HG03378 (cell line): ENCODE measurements around the gene EIF3F.

ENCODE experiments used
- ATAC-seq: cut with Tn5 transposase; IDR thresholded peaks from one replicate; pipeline ENCODE4 v1.9.1; 2021; ENCODE audit warnings: mild to moderate bottlenecking, moderate library complexity; ENCODE audit not compliant: unreplicated experiment

The EIF3F gene

GRCh38 chr11:7987560-7987883, 385 bp downstream of the EIF3F start:
- ATAC-seq = peak; percentile 1

GRCh38 chr11:7994581-7995278, 7.6 kb downstream of the EIF3F start:
- no peak for ATAC-seq

- ATAC-seq = no peak
Observed at GRCh38 chr11:7999795-8000194, 12.7 kb downstream of the EIF3F start.

GRCh38 chr11:8000390-8000789, 13.3 kb downstream of the EIF3F start:
- no peak for ATAC-seq

GRCh38 chr11:8002676-8003075, 15.5 kb downstream of the EIF3F start:
- ATAC-seq = no peak

- no peak for ATAC-seq
Observed at GRCh38 chr11:8003187-8003586, 16.1 kb downstream of the EIF3F start.

GRCh38 chr11:8004008-8004407, 16.9 kb downstream of the EIF3F start:
- no peak for ATAC-seq

GRCh38 chr11:8005556-8005955, 18.4 kb downstream of the EIF3F start:
- ATAC-seq = no peak

- ATAC-seq = peak; percentile 62
Observed at GRCh38 chr11:8006349-8006977, 19.3 kb downstream of the EIF3F start.

GRCh38 chr11:8008212-8008611, 21.1 kb downstream of the EIF3F start:
- no peak for ATAC-seq

- no peak for ATAC-seq
Observed at GRCh38 chr11:8009856-8010255, 22.7 kb downstream of the EIF3F start.

- ATAC-seq = no peak
Observed at GRCh38 chr11:8011371-8011770, 24.2 kb downstream of the EIF3F start.

- no peak for ATAC-seq
Observed at GRCh38 chr11:8011981-8012444, 24.9 kb downstream of the EIF3F start.

GRCh38 chr11:8013833-8014232, 26.7 kb downstream of the EIF3F start:
- ATAC-seq = no peak

GRCh38 chr11:8015753-8016239, 28.7 kb downstream of the EIF3F start:
- no peak for ATAC-seq

- no peak for ATAC-seq
Observed at GRCh38 chr11:8016440-8016839, 29.3 kb downstream of the EIF3F start.

- no peak for ATAC-seq
Observed at GRCh38 chr11:8017071-8017470, 29.9 kb downstream of the EIF3F start.

GRCh38 chr11:8017894-8018483, 30.9 kb downstream of the EIF3F start:
- ATAC-seq = no peak

GRCh38 chr11:8018484-8019313, 31.6 kb downstream of the EIF3F start:
- ATAC-seq = no peak

- no peak for ATAC-seq
Observed at GRCh38 chr11:8019314-8020243, 32.4 kb downstream of the EIF3F start.
